SK-N-SH treated with all-trans-retinoic acid at 6 μM for 48 hours (cell line): ENCODE data around the gene ANKRD44.
A peak's percentile ranks its signal among the peaks of the same experiment; 100 is the strongest.
"Not testable (repeated sequence)": the region's sequence is repeated elsewhere in the genome, so short reads cannot be mapped to it uniquely, and the experiment has no call there.

Experiments
- ATAC-seq: fragments of 200-7000 bp; cut with Tn5 transposase; 3 replicates; pipeline ENCODE4 v1.9.1; 2020; ENCODE audit warnings: mild to moderate bottlenecking, moderate library complexity
- ARNTL ChIP-seq: fragments of 450-650 bp; formaldehyde crosslinking; IDR thresholded peaks from 2 replicates; pipeline ENCODE4 v1.5.0; 2020; ENCODE audit warnings: low read depth, mild to moderate bottlenecking, moderate library complexity, borderline replicate concordance
- CREB5 ChIP-seq: fragments of 250-450 bp; sonication (Bioruptor Pico); IDR thresholded peaks from 2 replicates; pipeline ENCODE4 v1.5.1; 2020; ENCODE audit warnings: low read depth, mild to moderate bottlenecking, moderate library complexity
- ESRRG ChIP-seq: fragments of 250-450 bp; sonication (Bioruptor Pico); IDR thresholded peaks from 2 replicates; pipeline ENCODE4 v1.6.1; 2021; ENCODE audit warnings: mild to moderate bottlenecking
- GLIS3 ChIP-seq: fragments of 250-450 bp; sonication (Bioruptor Pico); IDR thresholded peaks from 2 replicates; pipeline ENCODE4 v1.5.0; 2020; ENCODE audit warnings: mild to moderate bottlenecking, moderate library complexity
- ISL1 ChIP-seq: fragments of 250-450 bp; sonication (Bioruptor Pico); IDR thresholded peaks from 2 replicates; pipeline ENCODE4 v2.1.2; 2022; ENCODE audit warnings: mild to moderate bottlenecking, moderate library complexity
- OSR1 ChIP-seq: fragments of 250-450 bp; sonication (Bioruptor Pico); IDR thresholded peaks from 2 replicates; pipeline ENCODE4 v1.8.0; 2022; ENCODE audit warnings: moderate library complexity, mild to moderate bottlenecking, inconsistent platforms
- POU6F1 ChIP-seq: fragments of 250-450 bp; sonication (Bioruptor Pico); IDR thresholded peaks from 2 replicates; pipeline ENCODE4 v1.8.0; 2021; ENCODE audit warnings: low read depth, mild to moderate bottlenecking, moderate library complexity, borderline replicate concordance
- RARB ChIP-seq: fragments of 250-450 bp; sonication (Bioruptor Pico); IDR thresholded peaks from 2 replicates; pipeline ENCODE4 v1.8.0; 2021; ENCODE audit warnings: mild to moderate bottlenecking, moderate library complexity
- TCF4 ChIP-seq: fragments of 250-450 bp; sonication (Bioruptor Pico); IDR thresholded peaks from 2 replicates; pipeline ENCODE4 v1.8.0; 2021; ENCODE audit warnings: mild to moderate bottlenecking, moderate library complexity, borderline replicate concordance
- TSHZ2 ChIP-seq: fragments of 250-450 bp; sonication (Bioruptor Pico); IDR thresholded peaks from 2 replicates; pipeline ENCODE4 v1.5.0; 2020; ENCODE audit warnings: mild to moderate bottlenecking, moderate library complexity
- ZC3H10 ChIP-seq: fragments of 250-450 bp; sonication (Bioruptor Pico); IDR thresholded peaks from 2 replicates; pipeline ENCODE4 v1.5.1; 2021; ENCODE audit warnings: mild to moderate bottlenecking, moderate library complexity
- ZFP3 ChIP-seq: fragments of 250-450 bp; sonication (Bioruptor Pico); IDR thresholded peaks from 2 replicates; pipeline ENCODE4 v1.5.0; 2020; ENCODE audit warnings: mild to moderate bottlenecking, moderate library complexity
- ZFP30 ChIP-seq: fragments of 450-650 bp; formaldehyde crosslinking; IDR thresholded peaks from 2 replicates; pipeline ENCODE4 v1.5.0; 2022; ENCODE audit warnings: mild to moderate bottlenecking, moderate library complexity
- ZNF565 ChIP-seq: fragments of 450-650 bp; formaldehyde crosslinking; conservative IDR thresholded peaks from 2 replicates; pipeline ENCODE4 v1.5.0; 2020; ENCODE audit warnings: low read depth, mild to moderate bottlenecking, moderate library complexity
- ZNF70 ChIP-seq: fragments of 450-650 bp; formaldehyde crosslinking; IDR thresholded peaks from 2 replicates; pipeline ENCODE4 v1.5.0; 2020; ENCODE audit warnings: mild to moderate bottlenecking, moderate library complexity
- ZNF8 ChIP-seq: fragments of 450-650 bp; formaldehyde crosslinking; IDR thresholded peaks from 2 replicates; pipeline ENCODE4 v1.5.0; 2020; ENCODE audit warnings: mild to moderate bottlenecking, moderate library complexity

ANKRD44 gene

GRCh38 chr2:197294260-197294659 lies 16.3 kb downstream of the ANKRD44 start (continued):
- TF ChIP-seq POU6F1 = no peak
- no peak for TF ChIP-seq GLIS3 (CRISPR knock-in tag)

GRCh38 chr2:197293252-197294007 lies 17.1 kb downstream of the ANKRD44 start:
- TF ChIP-seq OSR1 = no peak
- TF ChIP-seq RARB (CRISPR knock-in tag) = no peak
- ATAC-seq = no peak

- ATAC-seq = no peak
These were observed 18.0 kb downstream of the ANKRD44 start for GRCh38 chr2:197292619-197293018.

GRCh38 chr2:197287596-197287932 lies 23.0 kb downstream of the ANKRD44 start:
- ATAC-seq = not testable (repeated sequence)

More at GRCh38 chr2:197292619-197293018, 18.0 kb downstream of the ANKRD44 start:
- no peak for TF ChIP-seq ISL1 (CRISPR knock-in tag)
- no peak for TF ChIP-seq ZNF8
- TF ChIP-seq ESRRG = no peak

GRCh38 chr2:197286805-197287595 lies 23.6 kb downstream of the ANKRD44 start:
- ATAC-seq = peak; percentile 99
- TF ChIP-seq GLIS3 (CRISPR knock-in tag) (no peak), TSHZ2 (CRISPR knock-in tag) (no peak), TCF4 (CRISPR knock-in tag) (no peak), ZNF565 (CRISPR knock-in tag) (no peak), ZFP3 (CRISPR knock-in tag) (peak; percentile 89), ZNF70 (no peak), ZC3H10 (no peak)

- no peak for TF ChIP-seq OSR1
- TF ChIP-seq GLIS3 (CRISPR knock-in tag) = no peak
- no peak for TF ChIP-seq ZFP30 (CRISPR knock-in tag)
- no peak for ATAC-seq
These were observed 25.2 kb downstream of the ANKRD44 start for GRCh38 chr2:197285361-197285760.

- ATAC-seq = no peak
These were observed 25.6 kb downstream of the ANKRD44 start for GRCh38 chr2:197284956-197285355.

GRCh38 chr2:197281421-197281820 lies 29.2 kb downstream of the ANKRD44 start:
- no peak for TF ChIP-seq ARNTL
- TF ChIP-seq GLIS3 (CRISPR knock-in tag) = no peak
- TF ChIP-seq TCF4 (CRISPR knock-in tag) = no peak
- no peak for TF ChIP-seq ZFP3 (CRISPR knock-in tag)
- TF ChIP-seq CREB5 (CRISPR knock-in tag) = no peak
- TF ChIP-seq ZC3H10 = no peak
- TF ChIP-seq POU6F1 = no peak
- no peak for ATAC-seq

More at GRCh38 chr2:197284956-197285355, 25.6 kb downstream of the ANKRD44 start:
- TF ChIP-seq TCF4 (CRISPR knock-in tag) (no peak), ZFP3 (CRISPR knock-in tag) (no peak)
